SK-N-MC (cell line): Measurements from ENCODE around the gene COL15A1.

Experiments
- EZH2 ChIP-seq: fragments of 200-600 bp; sonication (generic); IDR thresholded peaks from one replicate; pipeline ENCODE4 v1.6.1; 2017; ENCODE audit warnings: antibody characterized with exemption
- POLR2AphosphoS5 ChIP-seq: IDR thresholded peaks from 2 replicates; pipeline ENCODE4 v1.6.1; 2012; ENCODE audit warnings: mild to moderate bottlenecking, low read depth, low read length, borderline replicate concordance

DNA sequence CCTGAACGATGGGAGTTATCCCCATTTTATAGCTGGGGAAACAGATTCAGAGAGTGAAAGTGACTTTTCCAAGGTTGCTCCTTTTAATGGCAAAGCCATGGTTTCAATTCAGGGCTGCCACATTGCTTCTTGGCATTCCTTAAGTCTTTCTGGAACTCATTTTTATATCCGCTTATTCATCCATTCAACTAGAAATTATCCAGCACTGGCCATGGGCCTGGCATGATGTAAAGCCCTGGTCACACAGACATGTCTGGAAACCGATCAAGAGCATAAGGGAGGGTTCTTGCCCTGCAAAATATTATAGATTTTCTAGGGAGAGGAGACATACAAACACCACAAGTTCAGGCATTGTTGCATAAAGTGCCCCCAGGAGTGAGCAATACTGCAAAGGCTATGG, 43.0 kb upstream of the COL15A1 start:
- TF ChIP-seq POLR2AphosphoS5 (no peak), EZH2 (no peak)
